Measurements from ENCODE around the gene LENG8.

- TF ChIP-seq EZH2 (IDR thresholded peaks at IDR 0.05), result no peak
- no peak for TF ChIP-seq POLR2AphosphoS5 (IDR thresholded peaks at IDR 0.05; ENCODE audit: borderline replicate concordance, low read depth, low read length)
Measured at GRCh38 chr19:54429176-54429495, 19.9 kb upstream of the LENG8 start.

Measured in SK-N-MC (cell line).